GM12878 (cell line): Measurements from ENCODE around the gene SPTAN1.

ENCODE experiments used
- EP300 ChIP-seq, 2 experiments: fragments of 150-350 bp in 1 of 2; IDR thresholded peaks; 2 replicates each; pipeline ENCODE4 v1.6.1; 2011 to 2012; ENCODE audit warnings: low read depth in 2 of 2, low read length in 2 of 2, borderline replicate concordance in 1 of 2, improper control_type of control experiment in 1 of 2, inconsistent platforms in 1 of 2; ENCODE audit not compliant: control insufficient read depth in 1 of 2
- FOXM1 ChIP-seq: IDR thresholded peaks from 2 replicates; pipeline ENCODE4 v1.6.1; 2012; ENCODE audit warnings: low read depth, mild to moderate bottlenecking, inconsistent platforms, low read length, moderate library complexity
- HDAC2 ChIP-seq: fragments of 200-600 bp; sonication (generic); IDR thresholded peaks from 2 replicates; pipeline ENCODE4 v1.6.1; 2017
- HDAC6 ChIP-seq: fragments of 200-600 bp; sonication (generic); IDR thresholded peaks from one replicate; pipeline ENCODE4 v1.8.0; 2017; ENCODE audit warnings: antibody characterized with exemption; ENCODE audit not compliant: unreplicated experiment
- NBN ChIP-seq: fragments of 450-650 bp; IDR thresholded peaks from 2 replicates; pipeline ENCODE4 v1.6.1; 2016
- POLR2AphosphoS5 ChIP-seq: IDR thresholded peaks from 2 replicates; pipeline ENCODE4 v1.6.1; 2011; ENCODE audit warnings: mild to moderate bottlenecking, low read length, inconsistent platforms
- TCF12 ChIP-seq: IDR thresholded peaks from 2 replicates; pipeline ENCODE4 v1.6.1; 2011; ENCODE audit warnings: low read depth, mild to moderate bottlenecking, low read length
- TF ChIP-seq, protein P1 (sequence below): fragments of 450-650 bp; IDR thresholded peaks from 2 replicates; pipeline ENCODE4 v1.6.1; 2017; ENCODE audit warnings: mild to moderate bottlenecking, moderate library complexity
- TF ChIP-seq, protein P2 (sequence below), 3 experiments: IDR thresholded peaks in 2 of 3; conservative IDR thresholded peaks in 1 of 3; 2 replicates each; pipeline ENCODE4 v1.5.1; 2011; ENCODE audit warnings: low read depth in 3 of 3, low read length in 3 of 3, mild to moderate bottlenecking in 3 of 3, control low read depth in 2 of 3, moderate library complexity in 2 of 3, inconsistent platforms in 1 of 3, mixed read lengths in 1 of 3; ENCODE audit not compliant: control insufficient read depth in 2 of 3, insufficient read depth in 1 of 3; ENCODE audit errors: extremely low read depth in 1 of 3

DNA sequence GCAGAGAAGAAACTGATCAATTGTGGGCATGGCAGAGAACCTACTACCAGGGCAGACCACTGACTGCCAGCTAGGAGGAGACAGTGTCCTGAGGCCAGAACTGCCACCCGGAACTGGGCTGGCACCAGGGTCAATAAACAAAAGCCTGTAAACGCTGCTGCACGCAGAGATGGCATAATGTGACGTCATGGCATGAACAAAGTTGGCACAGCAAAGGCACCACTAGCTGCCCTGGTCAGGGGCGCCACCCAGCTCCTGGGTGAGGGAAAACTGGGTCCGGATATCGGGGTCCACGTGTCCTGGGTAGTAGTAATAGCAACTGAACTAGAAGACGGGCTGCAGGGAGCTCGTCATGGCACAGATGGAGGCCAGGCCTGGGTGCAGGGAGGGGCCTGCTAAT is 72.2 kb downstream of the SPTAN1 start:
- TF ChIP-seq NBN (no peak), HDAC2 (no peak), HDAC6 (no peak), TCF12 (no peak), POLR2AphosphoS5 (no peak), EP300 (IDR thresholded peaks at IDR 0.05; ENCODE audit: borderline replicate concordance in 1 of 2, control insufficient read depth in 1 of 2, low read depth in 2 of 2, low read length in 2 of 2) (no peak), FOXM1 (no peak)
- TF ChIP-seq, protein P1, sequence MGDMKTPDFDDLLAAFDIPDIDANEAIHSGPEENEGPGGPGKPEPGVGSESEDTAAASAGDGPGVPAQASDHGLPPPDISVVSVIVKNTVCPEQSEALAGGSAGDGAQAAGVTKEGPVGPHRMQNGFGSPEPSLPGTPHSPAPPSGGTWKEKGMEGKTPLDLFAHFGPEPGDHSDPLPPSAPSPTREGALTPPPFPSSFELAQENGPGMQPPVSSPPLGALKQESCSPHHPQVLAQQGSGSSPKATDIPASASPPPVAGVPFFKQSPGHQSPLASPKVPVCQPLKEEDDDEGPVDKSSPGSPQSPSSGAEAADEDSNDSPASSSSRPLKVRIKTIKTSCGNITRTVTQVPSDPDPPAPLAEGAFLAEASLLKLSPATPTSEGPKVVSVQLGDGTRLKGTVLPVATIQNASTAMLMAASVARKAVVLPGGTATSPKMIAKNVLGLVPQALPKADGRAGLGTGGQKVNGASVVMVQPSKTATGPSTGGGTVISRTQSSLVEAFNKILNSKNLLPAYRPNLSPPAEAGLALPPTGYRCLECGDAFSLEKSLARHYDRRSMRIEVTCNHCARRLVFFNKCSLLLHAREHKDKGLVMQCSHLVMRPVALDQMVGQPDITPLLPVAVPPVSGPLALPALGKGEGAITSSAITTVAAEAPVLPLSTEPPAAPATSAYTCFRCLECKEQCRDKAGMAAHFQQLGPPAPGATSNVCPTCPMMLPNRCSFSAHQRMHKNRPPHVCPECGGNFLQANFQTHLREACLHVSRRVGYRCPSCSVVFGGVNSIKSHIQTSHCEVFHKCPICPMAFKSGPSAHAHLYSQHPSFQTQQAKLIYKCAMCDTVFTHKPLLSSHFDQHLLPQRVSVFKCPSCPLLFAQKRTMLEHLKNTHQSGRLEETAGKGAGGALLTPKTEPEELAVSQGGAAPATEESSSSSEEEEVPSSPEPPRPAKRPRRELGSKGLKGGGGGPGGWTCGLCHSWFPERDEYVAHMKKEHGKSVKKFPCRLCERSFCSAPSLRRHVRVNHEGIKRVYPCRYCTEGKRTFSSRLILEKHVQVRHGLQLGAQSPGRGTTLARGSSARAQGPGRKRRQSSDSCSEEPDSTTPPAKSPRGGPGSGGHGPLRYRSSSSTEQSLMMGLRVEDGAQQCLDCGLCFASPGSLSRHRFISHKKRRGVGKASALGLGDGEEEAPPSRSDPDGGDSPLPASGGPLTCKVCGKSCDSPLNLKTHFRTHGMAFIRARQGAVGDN = no peak
- TF ChIP-seq, protein P2, sequence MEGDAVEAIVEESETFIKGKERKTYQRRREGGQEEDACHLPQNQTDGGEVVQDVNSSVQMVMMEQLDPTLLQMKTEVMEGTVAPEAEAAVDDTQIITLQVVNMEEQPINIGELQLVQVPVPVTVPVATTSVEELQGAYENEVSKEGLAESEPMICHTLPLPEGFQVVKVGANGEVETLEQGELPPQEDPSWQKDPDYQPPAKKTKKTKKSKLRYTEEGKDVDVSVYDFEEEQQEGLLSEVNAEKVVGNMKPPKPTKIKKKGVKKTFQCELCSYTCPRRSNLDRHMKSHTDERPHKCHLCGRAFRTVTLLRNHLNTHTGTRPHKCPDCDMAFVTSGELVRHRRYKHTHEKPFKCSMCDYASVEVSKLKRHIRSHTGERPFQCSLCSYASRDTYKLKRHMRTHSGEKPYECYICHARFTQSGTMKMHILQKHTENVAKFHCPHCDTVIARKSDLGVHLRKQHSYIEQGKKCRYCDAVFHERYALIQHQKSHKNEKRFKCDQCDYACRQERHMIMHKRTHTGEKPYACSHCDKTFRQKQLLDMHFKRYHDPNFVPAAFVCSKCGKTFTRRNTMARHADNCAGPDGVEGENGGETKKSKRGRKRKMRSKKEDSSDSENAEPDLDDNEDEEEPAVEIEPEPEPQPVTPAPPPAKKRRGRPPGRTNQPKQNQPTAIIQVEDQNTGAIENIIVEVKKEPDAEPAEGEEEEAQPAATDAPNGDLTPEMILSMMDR (IDR thresholded peaks at IDR 0.05 in 2 of 3, conservative IDR thresholded peaks at IDR 0.05 in 1 of 3; ENCODE audit: control insufficient read depth in 2 of 3, extremely low read depth in 1 of 3, insufficient read depth in 1 of 3, low read depth in 3 of 3, low read length in 3 of 3) = no peak
